Stimulated activated CD8-positive, alpha-beta memory T cell treated with anti-CD3 and anti-CD28 coated beads, Interleukin-15, amount 100 ng/mL, for 48 hours (primary cell): Measurements from ENCODE around the gene MCUB.

ENCODE experiments used
- DNase-seq, 2 donors: peaks; one replicate each; pipeline ENCODE4 v3.0.0-alpha.2; 2020; ENCODE audit warnings: low read depth in 2 of 2

MCUB gene

GRCh38 chr4:109728385-109728784 lies 168.3 kb downstream of the MCUB start:
- DNase-seq = no peak

DNA sequence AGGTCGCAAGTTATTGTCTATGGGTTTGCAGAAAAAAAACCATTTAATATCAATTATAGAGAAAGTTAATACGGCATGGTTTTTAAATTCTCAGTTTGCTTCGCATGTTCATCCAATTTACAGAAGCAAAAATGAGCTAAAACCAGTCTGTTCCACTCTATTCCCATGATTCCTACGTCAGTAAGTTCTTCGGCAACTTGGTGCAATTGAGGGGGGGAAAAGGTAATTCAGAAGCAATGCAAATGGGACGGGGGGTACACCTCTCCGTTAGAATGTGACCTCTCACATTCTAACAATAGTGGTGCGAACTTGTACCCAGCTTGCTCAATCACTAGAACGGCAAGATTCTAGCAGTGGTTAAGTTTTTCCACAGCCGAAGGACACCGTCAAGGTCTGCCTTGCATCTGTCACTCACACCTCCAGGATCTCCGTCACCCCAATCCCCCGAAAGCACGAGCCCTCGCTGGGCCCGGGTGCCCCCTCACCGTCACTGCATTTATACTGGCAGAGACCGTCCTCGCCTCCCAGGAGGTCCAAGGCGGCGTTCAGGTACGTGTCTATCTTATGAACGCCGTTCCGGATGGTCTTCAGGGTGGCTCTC lies 169.2 kb downstream of the MCUB start:
- DNase-seq = peak; percentile 4 to 18

GRCh38 chr4:109729718-109730618 lies 169.9 kb downstream of the MCUB start, which contains the start of gene PLA2G12A:
TSS of gene PLA2G12A (minus strand) at chr4:109730070. CDS start at chr4:109729809, 261 bp downstream.
- peak; percentile 50 to 53 for DNase-seq

GRCh38 chr4:109730619-109731545 lies 170.8 kb downstream of the MCUB start:
- no peak for DNase-seq

DNA sequence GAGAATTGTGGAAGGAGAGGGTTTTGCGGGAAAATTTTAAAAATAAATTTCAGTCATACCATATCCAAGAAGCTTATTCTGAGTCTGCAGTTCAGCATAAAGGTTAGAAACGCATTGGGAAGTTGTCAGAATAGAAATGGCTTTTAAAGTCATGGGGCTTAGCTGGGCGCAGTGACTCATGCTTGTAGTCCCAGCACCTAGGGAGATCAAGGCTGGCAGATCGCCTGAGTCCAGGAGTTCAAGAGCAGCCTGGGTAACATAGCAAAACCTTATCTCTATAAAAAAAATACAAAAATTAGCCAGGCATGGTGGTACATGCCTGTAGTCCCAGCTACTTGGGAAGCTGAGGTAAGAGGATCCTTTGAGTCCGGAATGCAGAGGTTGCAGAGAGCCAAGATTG lies 173.7 kb downstream of the MCUB start:
- DNase-seq = no peak

DNA sequence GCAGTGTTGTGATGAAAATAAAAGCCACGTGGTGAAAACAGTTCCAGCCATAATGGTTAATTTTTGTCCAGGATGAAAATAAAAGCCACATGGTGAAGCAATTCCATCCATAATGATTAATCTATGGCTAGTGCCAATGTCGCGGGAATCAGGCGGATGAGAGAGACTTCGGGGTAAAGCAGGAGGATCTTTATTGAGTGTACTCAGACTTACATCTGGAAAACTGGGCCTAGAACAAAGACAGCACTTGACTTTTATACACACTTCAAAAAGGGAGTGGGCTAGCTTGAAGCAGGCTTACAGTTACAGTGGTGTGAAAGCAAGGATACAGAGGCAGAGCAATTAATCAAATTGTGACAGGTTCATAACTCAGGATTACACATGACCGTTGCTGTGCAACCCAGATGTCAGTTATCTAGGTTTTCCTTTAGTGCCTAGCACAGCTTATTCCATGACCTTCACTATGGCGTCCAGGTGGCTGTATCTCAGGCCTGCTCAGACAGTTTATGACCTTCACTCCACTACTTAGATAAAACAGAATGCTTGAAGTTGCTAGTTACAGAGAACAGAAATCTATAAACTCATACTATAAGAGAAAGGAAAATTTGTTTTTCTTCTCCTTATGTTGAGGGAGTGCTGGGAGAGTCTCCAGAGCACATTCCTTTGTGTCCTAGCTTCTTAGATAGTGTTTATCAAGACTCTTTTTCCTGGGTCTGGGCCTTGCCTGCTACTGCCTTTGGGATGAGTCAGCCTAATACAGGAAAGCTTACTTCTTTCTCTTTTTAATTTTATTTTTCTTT lies 175.7 kb downstream of the MCUB start:
- DNase-seq = no peak
